ENCODE measurements around the gene COBL. TPM values are rescaled to one million over a fixed set of nuclear protein-coding genes. Genes with fewer than 3 reads are reported as not detected.

The COBL gene
- total RNA-seq, 1 experiment from 2014 or later, result 8.6 TPM

DNA sequence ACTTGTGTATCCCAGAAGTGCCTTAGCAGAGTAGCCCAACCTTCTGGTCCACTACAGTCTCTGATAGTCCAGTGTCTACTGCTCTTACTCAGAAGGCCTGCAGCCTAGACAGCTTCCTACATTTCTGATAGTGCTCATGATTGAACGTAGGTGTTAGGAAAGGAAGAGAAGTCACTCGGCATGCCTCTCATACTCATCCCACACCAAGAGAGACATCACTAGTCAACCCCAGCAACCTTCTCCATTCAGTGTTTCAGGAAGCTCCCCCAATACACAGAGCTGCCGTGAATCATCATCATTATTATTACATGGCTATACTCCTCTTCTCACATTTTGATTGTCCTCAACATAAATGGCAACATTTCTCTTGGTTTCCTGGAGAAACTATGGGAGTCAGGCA, 166.4 kb downstream of the COBL start:
- Histone ChIP-seq H3K9ac (ENCODE audit: low read length) (no peak overlapping the region), H3K27ac (ENCODE audit: low read length) (no peak overlapping the region), H3K27me3 (ENCODE audit: low read length) (no peaks in the 10 kb centered on the region), H2AFZ (ENCODE audit: low read length) (no peak overlapping the region), H3K4me2 (ENCODE audit: low read length) (no peak overlapping the region), H3K9me2 (replicated peaks; ENCODE audit: low read length) (no peaks in the 10 kb centered on the region), H3K79me2 (ENCODE audit: low read length) (no peaks in the 10 kb centered on the region), H3K36me3 (ENCODE audit: low read depth, low read length) (peaks cover 3% of the 10 kb centered on the region; the same call in 1 of the 2 replicates), H3K9me3 (ENCODE audit: low read length) (peaks cover 9% of the 10 kb centered on the region), H3F3A (ENCODE audit: low read length, unreplicated experiment) (no peaks in the 10 kb centered on the region), H4K20me1 (ENCODE audit: low read length) (no peaks in the 10 kb centered on the region), H3K4me1 (ENCODE audit: insufficient read depth, low read length) (no peaks in the 10 kb centered on the region), H3K4me3 (ENCODE audit: low read length) (no peak overlapping the region)
- ATAC-seq, result no peak
- DNase-seq, result no peak
- BruUV-seq (replicated peaks), result no TSS peak
- intact Hi-C loops (cut with micrococcal nuclease), result no loop called here
- CTCF ChIA-PET, result no interaction called here
- no peak for TF ChIP-seq EZH2phosphoT487 (IDR thresholded peaks at IDR 0.05; ENCODE audit: borderline replicate concordance, low read length)
- no peak for TF ChIP-seq EZH2 (IDR thresholded peaks at IDR 0.05; ENCODE audit: low read length, unreplicated experiment)
- no peak for TF ChIP-seq CTCF (conservative IDR thresholded peaks at IDR 0.05; ENCODE audit: low read depth, low read length)
- POLR2A ChIA-PET (ENCODE audit: unreplicated experiment), result no interaction called here

- Histone ChIP-seq H4K20me1 (ENCODE audit: low read length) (no peaks in the 10 kb centered on the region), H3K36me3 (ENCODE audit: low read depth, low read length) (peaks cover 3% of the 10 kb centered on the region; the same call in 1 of the 2 replicates), H3K79me2 (ENCODE audit: low read length) (no peaks in the 10 kb centered on the region), H3K27ac (ENCODE audit: low read length) (no peak overlapping the region), H3K9ac (ENCODE audit: low read length) (no peak overlapping the region), H2AFZ (ENCODE audit: low read length) (no peak overlapping the region), H3K4me2 (ENCODE audit: low read length) (no peak overlapping the region), H3K27me3 (ENCODE audit: low read length) (no peaks in the 10 kb centered on the region), H3F3A (ENCODE audit: low read length, unreplicated experiment) (no peaks in the 10 kb centered on the region), H3K4me3 (ENCODE audit: low read length) (no peak overlapping the region), H3K9me3 (ENCODE audit: low read length) (peaks cover 9% of the 10 kb centered on the region), H3K4me1 (ENCODE audit: insufficient read depth, low read length) (no peaks in the 10 kb centered on the region), H3K9me2 (replicated peaks; ENCODE audit: low read length) (no peaks in the 10 kb centered on the region)
- no peak for TF ChIP-seq EZH2 (IDR thresholded peaks at IDR 0.05; ENCODE audit: low read length, unreplicated experiment)
- no peak for TF ChIP-seq CTCF (conservative IDR thresholded peaks at IDR 0.05; ENCODE audit: low read depth, low read length)
- POLR2A ChIA-PET (ENCODE audit: unreplicated experiment), result no interaction called here
- no peak for DNase-seq
- BruUV-seq (replicated peaks), result no TSS peak
- no peak for ATAC-seq
- intact Hi-C loops (cut with micrococcal nuclease), result no loop called here
- CTCF ChIA-PET, result no interaction called here
These were observed 168.4 kb downstream of the COBL start for GRCh38 chr7:51148216-51148615.

DNA sequence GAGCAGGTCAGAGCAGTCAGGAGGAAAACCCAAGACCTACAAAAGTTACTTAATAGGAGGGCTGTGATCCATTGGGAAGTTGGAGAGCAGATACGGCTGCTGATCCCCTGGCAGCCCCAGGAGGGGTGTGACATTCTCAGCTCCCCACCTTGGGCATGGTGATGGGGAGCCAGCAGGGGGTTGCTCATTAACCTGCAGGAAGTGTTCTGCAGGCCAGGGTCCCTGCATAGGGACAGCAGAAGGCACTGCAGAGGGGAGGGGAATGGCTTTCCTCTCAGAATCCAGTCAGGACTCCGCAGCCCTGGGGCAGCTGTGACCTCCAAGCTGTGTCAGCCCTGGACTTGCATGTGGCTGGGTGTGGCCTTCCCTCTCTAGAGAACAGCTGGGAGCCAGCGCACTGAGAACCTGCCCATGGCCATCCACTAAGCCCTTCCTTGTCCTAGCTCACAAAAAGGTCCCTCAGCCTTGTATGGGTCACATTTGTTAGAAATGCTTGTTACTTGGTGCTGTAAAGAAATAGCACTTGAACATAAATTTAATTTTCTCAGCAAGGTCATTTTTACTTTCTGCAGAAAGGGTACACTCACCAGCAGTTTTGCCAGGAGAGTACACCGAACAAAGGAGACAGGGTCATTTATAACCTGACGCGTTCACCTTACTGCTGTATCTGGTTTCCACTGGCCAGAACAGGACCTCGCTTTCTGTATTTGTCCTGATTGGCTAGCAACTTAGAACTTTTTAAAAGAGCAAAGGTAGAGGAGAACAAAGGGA, 169.6 kb downstream of the COBL start:
- ATAC-seq (no peak), DNase-seq (no peak)
- no peak overlapping the region for H3K4me3 ChIP-seq (ENCODE audit: low read length)
- no peak overlapping the region for H3K9ac ChIP-seq (ENCODE audit: low read length)
- H3K9me3 ChIP-seq (ENCODE audit: low read length), result peaks cover 9% of the 10 kb centered on the region
- H3K9me2 ChIP-seq (replicated peaks; ENCODE audit: low read length), result no peaks in the 10 kb centered on the region
- no peaks in the 10 kb centered on the region for H3K79me2 ChIP-seq (ENCODE audit: low read length)
- no peaks in the 10 kb centered on the region for H4K20me1 ChIP-seq (ENCODE audit: low read length)
- no peak overlapping the region for H2AFZ ChIP-seq (ENCODE audit: low read length)
- no peak for TF ChIP-seq CTCF (conservative IDR thresholded peaks at IDR 0.05; ENCODE audit: low read depth, low read length)
- TF ChIP-seq EZH2phosphoT487 (IDR thresholded peaks at IDR 0.05; ENCODE audit: borderline replicate concordance, low read length), result no peak
- TF ChIP-seq EZH2 (IDR thresholded peaks at IDR 0.05; ENCODE audit: low read length, unreplicated experiment), result no peak
- H3K36me3 ChIP-seq (ENCODE audit: low read depth, low read length), result peaks cover 3% of the 10 kb centered on the region; the same call in 1 of the 2 replicates
- no peaks in the 10 kb centered on the region for H3K27me3 ChIP-seq (ENCODE audit: low read length)
- ChIA-PET CTCF (no interaction called here), POLR2A (ENCODE audit: unreplicated experiment) (no interaction called here)
- BruUV-seq (replicated peaks), result no TSS peak
- no peaks in the 10 kb centered on the region for H3K4me1 ChIP-seq (ENCODE audit: insufficient read depth, low read length)
- H3F3A ChIP-seq (ENCODE audit: low read length, unreplicated experiment), result no peaks in the 10 kb centered on the region
- H3K4me2 ChIP-seq (ENCODE audit: low read length), result no peak overlapping the region
- intact Hi-C loops (cut with micrococcal nuclease), result no loop called here
- H3K27ac ChIP-seq (ENCODE audit: low read length), result no peak overlapping the region

Data from PC-3 (cell line).